B cell (primary cell): ENCODE results near the gene ZMIZ1.

Experiments used
- EZH2 ChIP-seq: IDR thresholded peaks from 2 replicates; pipeline ENCODE4 v1.6.1; 2012; ENCODE audit warnings: borderline replicate concordance, low read depth, mild to moderate bottlenecking, moderate library complexity, low read length; ENCODE audit not compliant: insufficient read depth, poor library complexity, severe bottlenecking
- TF ChIP-seq, protein P1 (sequence below): fragments of 200-600 bp; IDR thresholded peaks from one replicate; pipeline ENCODE4 v1.8.0; 2022; ENCODE audit warnings: antibody characterized with exemption, mild to moderate bottlenecking

DNA sequence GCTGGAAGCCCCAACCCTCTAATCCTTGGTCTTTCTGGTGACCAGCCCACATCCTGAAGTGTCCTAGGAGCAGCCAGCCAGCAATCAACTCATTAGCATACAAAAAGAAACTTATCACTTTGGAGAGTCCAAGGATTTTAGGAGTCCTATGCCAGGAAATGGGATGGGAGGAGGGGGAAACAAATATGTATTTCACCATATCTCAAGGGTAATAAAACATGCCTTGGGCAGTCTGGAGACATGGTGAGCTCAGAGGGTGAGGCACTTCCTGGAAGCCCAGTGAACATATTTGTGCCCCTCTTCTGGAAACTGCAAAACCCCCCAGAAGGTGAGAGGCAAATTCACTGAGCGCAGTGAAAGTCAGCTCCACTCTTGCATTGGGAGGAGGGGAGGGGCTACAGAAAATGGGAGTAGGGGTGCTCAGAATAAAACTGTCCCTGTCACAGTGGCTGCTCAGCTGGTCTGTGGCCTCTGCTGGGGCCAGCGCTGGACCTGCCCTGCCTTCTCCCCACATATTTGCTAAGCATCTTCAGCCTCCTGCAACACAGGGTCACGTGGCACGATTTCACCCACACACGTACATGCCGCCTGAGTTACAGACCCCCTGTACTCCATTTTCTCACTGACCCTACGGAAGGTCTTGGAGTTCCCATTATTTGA lies 17.7 kb upstream of the ZMIZ1 start:
- TF ChIP-seq, protein P1, sequence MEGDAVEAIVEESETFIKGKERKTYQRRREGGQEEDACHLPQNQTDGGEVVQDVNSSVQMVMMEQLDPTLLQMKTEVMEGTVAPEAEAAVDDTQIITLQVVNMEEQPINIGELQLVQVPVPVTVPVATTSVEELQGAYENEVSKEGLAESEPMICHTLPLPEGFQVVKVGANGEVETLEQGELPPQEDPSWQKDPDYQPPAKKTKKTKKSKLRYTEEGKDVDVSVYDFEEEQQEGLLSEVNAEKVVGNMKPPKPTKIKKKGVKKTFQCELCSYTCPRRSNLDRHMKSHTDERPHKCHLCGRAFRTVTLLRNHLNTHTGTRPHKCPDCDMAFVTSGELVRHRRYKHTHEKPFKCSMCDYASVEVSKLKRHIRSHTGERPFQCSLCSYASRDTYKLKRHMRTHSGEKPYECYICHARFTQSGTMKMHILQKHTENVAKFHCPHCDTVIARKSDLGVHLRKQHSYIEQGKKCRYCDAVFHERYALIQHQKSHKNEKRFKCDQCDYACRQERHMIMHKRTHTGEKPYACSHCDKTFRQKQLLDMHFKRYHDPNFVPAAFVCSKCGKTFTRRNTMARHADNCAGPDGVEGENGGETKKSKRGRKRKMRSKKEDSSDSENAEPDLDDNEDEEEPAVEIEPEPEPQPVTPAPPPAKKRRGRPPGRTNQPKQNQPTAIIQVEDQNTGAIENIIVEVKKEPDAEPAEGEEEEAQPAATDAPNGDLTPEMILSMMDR: no peak
- TF ChIP-seq EZH2: no peak
